ENCODE data around the gene NCKIPSD.

Gene NCKIPSD

DNA sequence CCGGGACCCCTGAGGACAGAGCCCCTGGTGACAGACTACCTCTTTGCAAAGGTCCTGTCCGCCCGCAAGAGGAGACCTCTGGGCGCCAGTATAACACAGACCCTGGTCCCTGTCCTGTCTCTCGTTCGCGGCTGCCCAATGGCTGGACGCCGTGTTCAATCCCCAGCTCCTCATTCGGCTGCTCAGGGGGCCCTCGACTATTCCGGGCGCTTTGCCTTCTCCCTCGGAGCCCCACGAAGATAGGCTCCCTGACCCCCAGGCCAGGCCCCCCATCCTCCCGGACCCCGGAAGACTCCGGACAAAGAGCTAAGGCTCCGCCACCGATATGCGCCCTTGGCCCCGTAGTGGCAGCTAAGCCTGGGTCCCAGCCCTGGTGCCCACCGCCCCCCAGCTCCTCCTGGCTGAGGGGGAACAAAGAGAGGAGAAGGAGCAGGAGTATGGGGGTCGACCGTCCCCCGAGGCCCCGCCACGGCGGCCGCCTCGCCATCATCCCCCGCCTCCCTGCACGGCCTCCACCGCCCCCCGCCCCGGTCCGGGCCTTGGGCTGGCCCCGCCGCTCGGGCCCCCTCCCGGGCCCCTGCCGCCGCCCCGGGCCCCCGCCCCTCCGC is 23.5 kb downstream of the NCKIPSD start:
- TF ChIP-seq, protein P1, sequence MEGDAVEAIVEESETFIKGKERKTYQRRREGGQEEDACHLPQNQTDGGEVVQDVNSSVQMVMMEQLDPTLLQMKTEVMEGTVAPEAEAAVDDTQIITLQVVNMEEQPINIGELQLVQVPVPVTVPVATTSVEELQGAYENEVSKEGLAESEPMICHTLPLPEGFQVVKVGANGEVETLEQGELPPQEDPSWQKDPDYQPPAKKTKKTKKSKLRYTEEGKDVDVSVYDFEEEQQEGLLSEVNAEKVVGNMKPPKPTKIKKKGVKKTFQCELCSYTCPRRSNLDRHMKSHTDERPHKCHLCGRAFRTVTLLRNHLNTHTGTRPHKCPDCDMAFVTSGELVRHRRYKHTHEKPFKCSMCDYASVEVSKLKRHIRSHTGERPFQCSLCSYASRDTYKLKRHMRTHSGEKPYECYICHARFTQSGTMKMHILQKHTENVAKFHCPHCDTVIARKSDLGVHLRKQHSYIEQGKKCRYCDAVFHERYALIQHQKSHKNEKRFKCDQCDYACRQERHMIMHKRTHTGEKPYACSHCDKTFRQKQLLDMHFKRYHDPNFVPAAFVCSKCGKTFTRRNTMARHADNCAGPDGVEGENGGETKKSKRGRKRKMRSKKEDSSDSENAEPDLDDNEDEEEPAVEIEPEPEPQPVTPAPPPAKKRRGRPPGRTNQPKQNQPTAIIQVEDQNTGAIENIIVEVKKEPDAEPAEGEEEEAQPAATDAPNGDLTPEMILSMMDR (conservative IDR thresholded peaks at IDR 0.05; ENCODE audit: low read depth, low read length) = no peak
- H3K4me3 ChIP-seq (ENCODE audit: low read length) = peak overlapping the region; percentile 51

GRCh38 chr3:48661501-48662144 is 24.1 kb downstream of the NCKIPSD start:
- DNase-seq (ENCODE audit: low read depth) = no peak

More for the DNA sequence above, 23.5 kb downstream of the NCKIPSD start:
- DNase-seq (ENCODE audit: low read depth) = no peak

DNA sequence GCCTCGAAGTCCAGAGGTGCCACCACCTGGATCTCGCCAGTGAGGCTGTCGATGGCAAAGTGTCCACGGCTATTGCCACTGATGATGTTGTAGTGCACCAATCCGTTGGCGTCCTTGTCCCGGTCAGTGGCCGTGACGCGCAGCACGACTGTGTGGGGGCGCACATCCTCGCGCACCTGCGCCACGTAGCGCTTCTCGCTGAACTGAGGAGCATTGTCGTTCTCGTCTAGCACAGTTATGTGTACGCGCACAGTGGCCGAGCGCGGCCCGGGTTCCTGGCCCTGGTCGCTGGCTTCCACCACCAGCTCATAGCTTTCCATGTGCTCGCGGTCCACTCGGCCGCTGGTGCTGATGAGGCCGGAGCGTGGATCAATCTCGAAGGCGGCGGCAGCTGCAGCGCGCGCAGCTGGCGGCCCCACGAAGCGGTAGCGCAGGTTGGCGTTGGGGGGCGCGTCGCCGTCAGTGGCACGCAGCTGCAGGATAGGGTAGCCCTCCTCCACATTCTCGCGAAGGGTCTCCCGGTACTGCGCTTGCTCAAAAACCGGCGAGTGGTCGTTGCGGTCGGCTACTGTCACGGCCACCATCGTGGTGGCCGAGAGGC is 24.8 kb downstream of the NCKIPSD start:
- no peak overlapping the region for H3K4me3 ChIP-seq (ENCODE audit: low read length)
- no peak for DNase-seq (ENCODE audit: low read depth)
- TF ChIP-seq, protein P1 (conservative IDR thresholded peaks at IDR 0.05; ENCODE audit: low read depth, low read length) = no peak

More at GRCh38 chr3:48661501-48662144, 24.1 kb downstream of the NCKIPSD start:
- H3K4me3 ChIP-seq (ENCODE audit: low read length) = peak overlapping the region; percentile 51
- TF ChIP-seq, protein P1 (conservative IDR thresholded peaks at IDR 0.05; ENCODE audit: low read depth, low read length) = no peak

GRCh38 chr3:48656841-48657281 is 28.9 kb downstream of the NCKIPSD start:
- H3K4me3 ChIP-seq (ENCODE audit: low read length) = no peak overlapping the region
- TF ChIP-seq, protein P1 (conservative IDR thresholded peaks at IDR 0.05; ENCODE audit: low read depth, low read length) = no peak
- DNase-seq (ENCODE audit: low read depth) = no peak

- TF ChIP-seq, protein P1 (conservative IDR thresholded peaks at IDR 0.05; ENCODE audit: low read depth, low read length) = peak; percentile 60
- DNase-seq (ENCODE audit: low read depth) = no peak
- H3K4me3 ChIP-seq (ENCODE audit: low read length) = peak overlapping the region; percentile 36
Observed at GRCh38 chr3:48656061-48656840, 29.5 kb downstream of the NCKIPSD start.

DNA sequence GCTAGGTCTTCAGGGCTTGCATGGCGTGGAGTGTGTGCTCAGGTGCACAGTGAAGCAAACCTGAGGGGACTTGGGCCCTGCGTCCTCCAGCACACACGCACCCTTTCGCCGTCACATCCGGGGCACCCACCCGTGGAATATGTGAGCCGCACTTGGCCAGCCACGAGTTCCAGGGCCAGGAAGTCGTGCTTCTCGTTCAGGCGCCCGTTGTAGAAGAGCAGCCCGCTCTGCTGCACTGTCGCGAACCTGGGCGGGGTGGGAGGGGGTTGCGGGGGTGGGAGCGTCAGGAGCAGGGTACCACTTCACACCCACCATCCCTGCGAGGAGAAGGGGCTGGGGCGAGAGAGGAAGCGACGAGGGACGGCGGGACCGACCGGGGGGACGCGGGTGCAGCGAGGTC is 30.1 kb downstream of the NCKIPSD start:
- TF ChIP-seq, protein P1 (conservative IDR thresholded peaks at IDR 0.05; ENCODE audit: low read depth, low read length) = no peak
- DNase-seq (ENCODE audit: low read depth) = no peak
- H3K4me3 ChIP-seq (ENCODE audit: low read length) = peak overlapping the region; percentile 34
